Stimulated activated naive CD8-positive, alpha-beta T cell treated with anti-CD3 and anti-CD28 coated beads, Interleukin-15, Interleukin-2, amounts not matched to agents 100 U/mL and 50 U/mL, for 24 hours (primary cell): ENCODE measurements around the gene MPV17L.
"Not testable (repeated sequence)": the region's sequence is repeated elsewhere in the genome, so short reads cannot be mapped to it uniquely, and the experiment has no call there.

Source experiments
- ATAC-seq: fragments of 150-1000 bp; cut with Tn5 transposase; one replicate; pipeline ENCODE4 v1.10.0; 2021
- DNase-seq: peaks from one replicate; pipeline ENCODE4 v3.0.0; 2021

The MPV17L gene

DNA sequence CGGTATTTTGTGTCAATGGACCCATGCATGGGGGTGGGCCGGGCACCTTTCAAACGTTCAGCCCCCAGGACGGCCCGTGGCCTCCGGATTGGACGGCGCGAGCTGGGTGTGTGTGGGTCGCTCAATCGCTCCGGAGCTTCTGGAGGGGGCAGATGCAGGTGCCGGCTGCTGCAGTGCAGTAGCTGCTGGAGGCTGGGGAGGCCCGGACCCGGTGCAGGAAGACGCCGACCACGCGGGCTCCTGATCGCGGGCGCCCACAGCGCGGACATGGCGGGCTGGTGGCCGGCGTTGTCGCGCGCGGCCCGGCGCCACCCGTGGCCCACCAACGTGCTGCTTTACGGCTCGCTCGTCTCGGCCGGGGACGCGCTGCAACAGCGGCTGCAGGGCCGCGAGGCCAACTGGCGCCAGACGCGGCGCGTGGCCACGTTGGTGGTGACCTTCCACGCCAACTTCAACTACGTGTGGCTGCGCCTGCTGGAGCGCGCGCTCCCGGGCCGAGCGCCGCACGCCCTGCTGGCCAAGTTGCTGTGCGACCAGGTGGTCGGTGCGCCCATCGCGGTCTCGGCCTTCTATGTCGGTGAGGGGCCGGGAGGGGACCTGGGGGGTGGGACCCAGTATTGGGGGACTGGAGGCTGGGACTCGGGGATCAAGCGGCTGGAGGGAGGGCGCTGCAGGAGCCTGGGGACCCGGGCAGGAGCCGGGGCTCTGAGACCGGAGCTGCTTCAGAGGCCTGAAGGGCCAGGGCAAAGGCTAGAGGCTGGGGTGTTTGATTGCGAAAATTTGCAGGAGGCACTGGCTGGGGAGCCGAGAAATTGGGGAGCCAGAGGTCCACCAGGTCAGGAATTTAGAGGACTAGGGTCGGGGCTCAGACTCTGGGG lies at the start of gene MPV17L:
TSS of gene MPV17L (plus strand) at position 124 of the 878 bp plus-strand sequence. CDS start at position 268, 144 bp downstream.
- DNase-seq (peak; percentile 16), ATAC-seq (peak; percentile 28)

DNA sequence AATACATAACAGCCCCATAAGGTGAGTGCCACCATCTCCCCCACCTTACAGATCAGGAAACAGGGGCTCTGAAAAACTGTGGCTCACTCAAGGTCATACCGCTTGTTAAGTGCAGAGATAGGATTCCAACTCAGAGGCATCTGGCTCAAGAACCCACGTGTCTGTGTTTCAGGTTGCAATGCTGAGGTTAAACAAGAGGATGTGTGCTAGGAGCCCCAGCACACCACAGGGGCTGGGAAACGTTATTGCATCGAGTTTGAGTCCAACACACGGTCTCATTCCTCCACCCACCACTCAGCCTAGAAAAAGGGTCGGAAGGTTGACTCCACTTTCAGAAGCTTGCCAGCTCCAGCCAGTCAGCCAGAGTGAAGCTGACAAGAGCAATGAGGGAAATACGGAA lies 46.8 kb upstream of the MPV17L start:
- not testable (repeated sequence) for DNase-seq, ATAC-seq

DNA sequence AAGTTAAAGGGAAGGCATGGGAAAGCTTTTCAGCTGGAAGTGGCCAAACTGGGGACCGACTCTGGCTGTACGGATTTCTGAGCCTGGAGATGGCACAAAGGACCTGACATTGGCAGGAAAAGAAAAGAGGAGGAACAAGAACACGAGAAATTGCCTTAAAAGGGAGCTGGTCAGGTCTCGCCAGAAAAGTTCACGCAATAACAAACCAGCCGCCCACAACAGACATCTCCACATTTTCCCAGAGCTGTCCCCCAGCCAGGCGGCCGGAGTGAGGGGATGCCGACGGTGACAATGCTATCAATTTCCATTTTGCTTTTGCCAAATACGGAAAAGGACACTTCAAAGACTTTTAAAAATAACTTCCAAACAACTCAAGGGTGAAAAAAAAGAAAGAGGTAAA lies 44.3 kb upstream of the MPV17L start:
- ATAC-seq, DNase-seq: not testable (repeated sequence)

DNA sequence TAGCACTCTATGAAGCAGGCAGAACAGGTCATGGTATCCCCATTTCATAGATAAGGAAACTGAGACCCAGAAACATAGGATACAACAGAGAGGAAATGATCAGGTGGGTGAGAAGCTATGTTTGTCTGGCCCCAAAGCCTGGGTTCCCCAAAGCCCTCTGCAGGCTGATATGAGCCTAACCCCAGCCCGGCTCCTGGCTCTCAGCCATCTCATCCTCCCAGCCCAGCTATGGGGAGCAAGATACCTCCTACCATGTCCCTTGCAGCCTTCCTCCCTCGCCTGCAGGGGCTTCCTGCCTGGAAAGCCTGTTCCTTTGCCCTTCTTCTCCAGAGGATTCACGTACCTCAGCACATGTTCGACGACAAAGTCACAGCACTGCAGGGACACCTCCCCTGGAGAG lies 43.8 kb upstream of the MPV17L start:
- not testable (repeated sequence) for DNase-seq
- ATAC-seq = peak; percentile 32

DNA sequence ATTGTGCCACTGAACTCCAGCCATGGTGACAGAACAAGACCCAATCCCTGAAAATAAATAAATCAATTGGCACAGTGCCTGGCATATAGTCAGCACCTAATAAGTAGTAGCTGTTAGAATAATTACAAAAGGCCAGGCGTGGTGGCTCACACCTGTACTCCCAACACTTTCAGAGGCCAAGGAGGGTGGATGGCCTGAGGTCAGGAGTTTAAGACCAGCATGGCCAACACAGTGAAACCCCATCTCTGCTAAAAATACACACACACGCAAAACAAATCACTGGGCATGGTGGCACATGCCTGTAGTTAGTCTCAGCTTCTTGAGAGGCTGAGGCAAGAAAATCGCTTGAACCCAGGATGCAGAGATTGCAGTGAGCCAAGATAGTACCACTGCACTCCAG lies 42.7 kb upstream of the MPV17L start:
- ATAC-seq, DNase-seq: not testable (repeated sequence)

DNA sequence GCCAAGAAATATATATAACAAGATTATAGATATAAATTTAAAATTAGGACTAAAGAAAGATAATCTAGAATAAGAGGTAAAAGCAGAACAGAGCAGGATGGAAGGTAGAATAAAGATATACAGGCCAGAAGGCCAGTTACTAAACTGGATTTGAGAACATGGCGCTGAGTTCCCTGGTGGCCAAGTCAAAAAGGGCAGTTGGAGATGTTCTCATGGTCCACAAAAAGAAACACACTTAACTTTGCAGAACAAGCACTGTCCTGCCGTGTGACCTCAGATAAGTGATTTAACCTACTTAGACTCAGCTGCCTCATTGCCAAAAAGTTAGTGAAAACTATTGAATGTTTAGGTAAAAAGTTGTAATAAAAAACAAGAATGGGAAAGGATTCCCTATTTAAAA lies 40.7 kb upstream of the MPV17L start:
- not testable (repeated sequence) for DNase-seq, ATAC-seq

DNA sequence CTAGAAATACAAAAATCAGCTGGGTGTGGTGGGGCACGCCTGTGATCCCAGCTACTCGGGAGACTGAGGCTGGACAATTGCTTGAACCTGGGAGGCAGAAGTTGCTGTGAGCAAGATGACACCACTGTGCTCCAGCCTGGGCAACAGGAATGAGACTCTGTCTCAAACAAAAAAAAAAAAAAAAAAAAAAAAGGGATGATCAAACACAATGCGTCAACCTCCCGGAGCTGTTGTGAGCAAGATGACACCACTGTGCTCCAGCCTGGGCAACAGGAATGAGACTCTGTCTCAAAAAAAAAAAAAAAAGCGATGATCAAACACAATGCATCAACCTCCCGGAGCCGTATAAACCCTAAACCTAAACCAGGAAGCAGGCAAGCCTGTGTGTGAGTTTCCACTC lies 38.1 kb upstream of the MPV17L start:
- ATAC-seq, DNase-seq: not testable (repeated sequence)

DNA sequence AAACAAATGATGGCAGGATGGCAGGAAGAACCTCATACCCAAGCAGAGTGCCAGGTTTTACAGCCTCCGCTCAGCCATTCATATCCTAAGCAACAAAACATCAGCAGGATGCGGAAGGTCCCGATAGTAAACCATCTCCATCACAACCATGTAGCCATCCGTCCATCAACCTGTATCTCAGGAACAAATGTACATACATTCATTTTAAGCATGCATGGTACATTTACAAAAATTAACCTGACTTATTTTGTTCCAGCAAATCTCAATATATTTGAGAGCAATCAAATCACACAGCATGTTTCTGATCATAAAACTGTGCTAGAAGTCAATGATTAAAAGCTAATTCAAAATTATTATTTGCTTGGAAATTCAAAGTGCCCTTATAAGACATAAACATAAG lies 17.4 kb upstream of the MPV17L start, which contains the start of gene NPIPA5:
TSS of gene NPIPA5 (minus strand) at position 101 of the 400 bp plus-strand sequence. CDS start at position 101, 0 bp downstream.
- not testable (repeated sequence) for DNase-seq, ATAC-seq

DNA sequence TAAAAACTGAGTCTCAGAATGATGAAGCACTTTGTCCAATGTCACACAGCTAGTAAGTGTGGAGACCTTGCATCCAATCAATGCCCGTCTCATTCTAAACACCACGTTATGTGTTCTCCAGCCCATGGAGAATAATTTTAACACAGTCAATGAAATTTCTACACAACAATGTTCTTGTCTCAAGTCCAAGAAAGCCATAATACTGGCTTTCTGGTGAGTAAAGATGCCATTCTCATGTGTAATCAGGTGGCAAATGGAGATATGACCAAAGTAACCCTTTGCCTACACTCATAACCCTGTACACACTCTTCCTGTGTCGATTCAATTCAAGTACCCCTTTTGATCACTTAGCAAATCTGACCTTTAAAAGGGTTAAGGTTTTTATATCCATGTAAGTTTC lies 12.7 kb upstream of the MPV17L start:
- not testable (repeated sequence) for DNase-seq, ATAC-seq

DNA sequence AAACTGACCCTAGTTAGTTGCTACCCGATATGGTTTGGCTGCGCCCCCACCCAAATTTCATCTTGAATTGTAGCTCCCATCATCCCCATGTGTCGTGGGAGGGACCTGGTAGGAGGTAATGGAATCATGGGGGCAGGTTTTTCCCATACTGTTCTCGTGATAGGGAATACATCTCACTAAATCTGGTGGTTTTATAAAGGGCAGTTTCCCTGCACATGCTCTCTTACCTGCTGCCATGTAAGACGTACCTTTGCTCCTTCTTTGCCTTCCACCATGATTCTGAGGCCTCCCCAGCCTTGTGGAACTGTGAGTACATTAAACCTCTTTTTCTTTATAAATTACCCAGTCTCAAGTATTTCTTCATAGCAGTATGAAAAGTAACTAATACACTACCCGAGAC lies 7.5 kb upstream of the MPV17L start:
- not testable (repeated sequence) for ATAC-seq, DNase-seq

DNA sequence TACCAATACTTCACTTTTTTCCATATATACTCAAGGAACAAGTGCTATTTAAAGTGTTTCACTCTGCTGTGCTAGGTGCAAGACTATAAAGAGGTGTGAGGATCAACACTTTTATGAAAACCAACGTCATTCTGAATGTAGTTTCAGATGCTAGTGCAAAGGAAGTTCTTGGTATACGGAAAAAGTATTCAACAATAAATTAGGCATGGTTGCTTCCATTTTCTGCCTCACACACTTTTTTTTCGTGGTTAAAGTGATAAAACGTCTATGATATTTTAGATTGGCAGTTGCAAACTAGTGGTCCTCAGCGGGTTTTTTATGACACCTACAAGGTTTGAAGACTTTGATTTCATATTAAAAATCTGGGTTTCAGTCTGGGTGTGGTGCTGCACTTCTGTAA lies 5.6 kb upstream of the MPV17L start:
- not testable (repeated sequence) for ATAC-seq, DNase-seq

DNA sequence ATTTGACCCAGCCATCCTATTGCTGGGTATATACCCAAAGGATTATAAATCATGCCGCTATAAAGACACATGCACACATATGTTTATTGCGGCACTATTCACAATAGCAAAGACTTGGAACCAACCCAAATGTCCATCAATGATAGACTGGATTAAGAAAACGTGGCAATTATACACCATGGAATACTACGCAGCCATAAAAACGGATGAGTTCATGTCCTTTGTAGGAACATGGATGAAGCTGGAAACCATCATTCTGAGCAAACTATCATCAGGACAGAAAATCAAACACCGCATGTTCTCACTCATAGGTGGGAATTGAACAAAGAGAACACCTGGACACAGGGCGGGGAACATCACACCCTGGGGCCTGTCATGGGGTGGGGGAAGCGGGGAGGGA lies 2.5 kb upstream of the MPV17L start:
- not testable (repeated sequence) for ATAC-seq, DNase-seq

DNA sequence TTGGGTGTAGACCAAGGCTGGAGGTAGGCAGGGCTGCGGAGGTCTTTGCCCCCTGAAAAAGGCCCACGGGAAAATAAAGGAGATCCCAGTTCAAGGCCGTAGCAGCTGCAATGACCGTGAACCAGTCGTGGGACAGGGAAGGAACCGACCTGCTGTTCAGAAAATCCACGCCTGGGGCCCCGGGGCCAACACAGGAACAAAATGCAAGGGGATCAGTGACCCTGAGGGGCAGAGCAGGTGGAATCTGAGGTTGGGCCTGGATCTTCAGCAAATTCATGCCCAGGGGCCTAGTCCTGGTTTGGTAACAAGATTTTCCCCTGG lies 915 bp downstream of the MPV17L start:
- DNase-seq, ATAC-seq: not testable (repeated sequence)

DNA sequence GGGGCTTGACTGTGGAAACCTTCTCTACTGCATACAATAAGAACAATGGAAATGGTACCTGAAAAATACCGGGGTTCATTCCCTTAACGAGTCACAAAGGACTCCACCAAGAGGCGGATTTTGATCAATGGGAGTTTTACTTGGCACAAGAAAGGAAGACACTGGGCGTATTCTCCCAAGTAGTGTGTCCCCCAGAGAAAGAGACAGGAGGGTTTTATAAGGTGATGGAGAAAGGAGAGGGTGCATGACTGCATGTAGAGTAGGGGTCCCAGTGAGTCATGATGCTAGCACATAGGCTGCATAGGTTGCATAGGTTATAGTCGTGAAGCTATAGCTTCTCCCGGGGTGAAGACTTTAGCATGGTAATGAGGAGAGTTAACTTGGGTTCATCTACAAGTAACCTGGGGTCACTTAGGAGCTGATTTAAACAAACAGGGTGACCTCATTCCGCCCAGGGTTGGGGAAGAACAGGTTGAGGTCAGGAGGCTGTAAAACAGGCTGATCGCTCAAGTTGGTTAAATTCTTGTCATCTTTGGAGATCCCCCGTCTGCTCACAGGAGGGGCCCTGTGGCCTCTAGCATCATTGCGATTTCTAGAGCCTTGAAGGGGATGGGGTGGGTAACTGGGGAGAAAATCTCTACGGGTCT lies 1.5 kb downstream of the MPV17L start:
- no peak for DNase-seq

DNA sequence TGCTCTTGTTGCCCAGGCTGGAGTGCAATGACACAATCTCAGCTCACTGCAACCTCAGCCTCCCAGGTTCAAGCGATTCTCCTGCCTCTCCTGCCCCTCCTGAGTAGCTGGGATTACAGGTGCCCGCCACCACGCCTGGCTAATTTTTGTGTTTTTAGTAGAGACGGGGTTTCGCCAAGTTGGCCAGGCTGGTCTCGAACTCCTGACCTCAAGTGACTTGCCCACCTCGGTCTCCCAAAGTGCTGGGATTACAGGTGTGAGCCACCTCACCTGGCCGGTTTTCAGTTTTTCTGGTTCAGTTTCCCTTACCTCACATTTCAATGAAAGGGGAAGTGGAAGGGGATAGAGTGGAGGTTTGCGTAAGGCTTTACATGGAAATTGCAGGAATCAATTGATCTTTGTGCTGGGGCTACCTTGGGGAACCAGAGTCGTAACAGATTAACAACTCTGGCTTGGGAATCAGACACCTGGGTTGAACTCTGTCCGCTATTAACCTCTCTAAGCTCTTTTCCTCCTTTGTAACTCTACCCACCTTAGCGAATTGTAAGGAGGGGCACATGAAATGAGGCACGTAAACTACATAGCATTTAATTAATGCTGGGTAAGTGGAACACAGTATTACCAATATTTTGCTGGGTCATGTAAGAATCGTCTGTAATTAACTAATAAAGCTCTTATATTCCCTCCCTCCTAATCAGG lies 3.2 kb downstream of the MPV17L start:
- DNase-seq = no peak
- ATAC-seq = no peak

More for the DNA sequence above, 1.5 kb downstream of the MPV17L start:
- no peak for ATAC-seq

DNA sequence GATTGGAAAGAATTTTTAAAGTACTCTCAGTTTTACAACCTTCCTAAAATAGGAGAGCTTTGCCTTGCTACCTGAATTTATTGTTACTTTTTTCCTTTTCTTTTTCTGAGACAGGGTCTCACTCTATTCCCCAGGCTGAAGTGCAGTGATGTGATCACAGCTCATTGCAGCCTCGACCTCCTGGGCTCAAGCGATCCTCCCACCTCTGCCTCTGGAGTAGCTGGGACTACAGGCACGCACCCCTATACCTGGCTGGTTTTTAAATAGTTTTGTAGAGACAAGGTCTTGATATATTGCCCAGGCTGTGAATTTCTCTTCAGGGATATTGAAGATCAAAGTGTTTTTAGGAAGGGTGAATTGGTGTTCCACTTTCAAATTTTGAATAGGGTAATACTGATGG lies 3.8 kb downstream of the MPV17L start:
- no peak for DNase-seq
- ATAC-seq = no peak

DNA sequence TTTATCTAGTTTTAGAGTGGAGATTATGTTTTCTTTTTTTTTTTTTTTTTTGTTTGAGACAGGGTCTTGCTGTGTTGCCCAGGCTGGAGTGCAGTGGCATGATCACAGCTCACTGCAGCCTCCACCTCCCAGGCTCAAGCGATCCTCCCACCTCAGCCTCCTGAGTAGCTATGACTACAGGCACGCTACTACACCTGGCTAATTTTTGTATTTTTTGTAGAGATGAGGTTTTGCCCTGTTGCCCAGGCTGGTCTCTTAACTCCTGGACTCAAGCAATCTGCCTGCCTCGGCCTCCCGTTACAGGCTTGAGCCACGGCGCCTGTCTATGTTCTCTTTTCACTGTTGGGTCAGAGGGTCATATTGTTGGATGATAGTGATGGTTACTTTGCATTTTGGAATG lies 4.8 kb downstream of the MPV17L start:
- DNase-seq, ATAC-seq: not testable (repeated sequence)

DNA sequence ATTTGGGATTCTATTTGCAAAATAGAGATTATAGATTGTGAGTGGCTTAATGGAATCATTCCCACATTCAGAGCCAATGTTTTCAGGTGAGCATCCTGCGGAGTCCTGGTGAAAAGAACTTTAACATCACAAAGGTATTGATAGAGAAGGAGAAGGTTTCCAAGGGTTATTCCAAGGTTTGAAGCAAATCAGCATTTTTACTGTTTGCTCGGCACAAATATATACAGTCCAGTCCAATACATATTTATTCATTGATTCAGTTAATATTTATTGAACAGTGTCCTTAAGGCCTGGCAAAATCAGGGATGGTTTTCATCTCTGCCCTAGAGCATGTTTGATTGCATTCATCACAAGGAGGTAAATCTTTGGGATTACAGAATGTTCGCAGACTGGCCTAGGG lies 6.4 kb downstream of the MPV17L start:
- no peak for DNase-seq
- ATAC-seq = no peak

DNA sequence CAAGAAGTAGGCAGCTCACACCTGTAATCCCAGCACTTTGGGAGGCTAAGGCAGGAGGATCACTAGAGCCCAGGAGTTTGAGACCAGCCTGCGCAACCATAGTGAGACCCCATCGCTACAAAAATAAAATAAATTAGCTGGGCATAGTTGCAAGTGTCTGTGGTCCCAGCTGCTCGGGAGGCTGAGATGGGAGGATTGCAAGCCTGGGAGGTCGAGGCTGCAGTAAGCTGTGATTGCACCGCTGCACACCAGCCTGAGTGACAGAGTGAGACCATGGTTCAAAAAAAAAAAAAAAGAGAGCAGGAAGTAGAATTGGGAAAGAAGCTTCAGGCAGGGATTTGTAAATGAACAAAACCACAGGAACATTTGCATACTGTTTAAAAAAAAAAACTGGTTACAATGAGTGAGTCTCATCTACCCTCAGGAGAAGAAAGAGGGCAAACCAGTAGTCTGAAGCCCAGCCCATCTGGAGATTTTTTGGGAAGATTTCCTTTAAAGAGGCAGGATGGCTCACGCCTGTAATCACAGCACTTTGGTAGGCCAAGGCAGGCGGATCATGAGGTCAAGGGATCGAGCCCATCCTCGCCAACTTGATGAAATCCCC lies 7.9 kb downstream of the MPV17L start:
- DNase-seq = no peak
- no peak for ATAC-seq

DNA sequence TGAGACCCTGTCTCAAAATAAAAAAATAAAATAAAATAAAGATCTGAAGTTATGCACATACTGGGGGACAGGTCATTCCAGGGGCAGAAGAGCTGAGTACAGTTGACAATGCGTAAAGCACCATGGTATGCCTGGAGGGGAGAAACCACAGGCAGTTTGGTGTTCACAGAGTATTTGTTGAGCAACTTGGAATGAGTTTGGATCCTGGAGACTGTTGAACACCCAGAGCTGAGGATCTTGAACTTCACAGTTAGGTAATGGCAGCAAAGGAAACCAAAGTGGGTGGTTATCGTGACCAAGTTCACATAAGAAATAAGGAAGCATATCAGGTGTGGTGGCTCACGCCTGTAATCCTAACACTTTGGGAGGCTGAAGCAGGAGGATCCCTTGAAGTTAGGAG lies 8.5 kb downstream of the MPV17L start:
- DNase-seq, ATAC-seq: not testable (repeated sequence)

DNA sequence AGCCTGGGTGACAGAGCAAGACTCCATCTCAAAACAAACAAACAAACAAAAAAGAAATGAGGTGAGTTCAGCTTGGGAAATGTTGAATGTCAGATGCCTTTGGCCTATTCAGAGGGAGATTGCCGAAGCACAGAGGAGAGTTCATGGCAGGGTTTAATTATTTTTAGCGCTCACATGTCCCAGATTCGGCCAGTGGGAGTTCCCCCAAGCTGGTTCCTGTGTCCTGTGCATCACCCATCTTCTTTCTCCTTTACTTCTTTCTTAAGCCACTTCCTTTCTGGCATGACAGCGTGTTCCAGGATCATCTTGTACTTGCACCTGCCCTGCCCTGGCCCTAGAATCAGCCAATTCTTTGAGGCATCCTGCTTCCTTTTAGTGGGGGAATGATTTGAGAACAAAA lies 9.2 kb downstream of the MPV17L start:
- ATAC-seq = no peak
- DNase-seq = no peak

DNA sequence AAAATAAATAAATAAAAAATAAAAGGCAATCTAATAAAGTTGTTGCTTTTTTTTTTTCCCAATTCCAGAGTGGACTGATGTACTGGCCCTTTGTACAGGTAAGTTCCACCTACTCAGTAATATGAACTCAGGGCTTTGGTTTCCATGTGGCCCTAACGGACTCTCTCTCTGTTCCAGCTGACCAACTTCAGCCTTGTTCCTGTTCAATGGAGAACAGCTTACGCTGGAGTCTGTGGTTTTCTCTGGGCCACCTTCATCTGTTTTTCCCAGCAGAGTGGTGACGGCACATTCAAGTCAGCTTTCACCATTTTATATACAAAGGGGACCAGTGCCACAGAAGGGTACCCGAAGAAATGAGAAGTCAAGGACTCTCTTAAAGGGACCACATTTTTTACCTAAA lies 12.2 kb downstream of the MPV17L start:
- DNase-seq, ATAC-seq: not testable (repeated sequence)
